MCF 10A (cell line): Measurements from ENCODE around the gene MEF2D. TPM values are rescaled to one million over a fixed set of nuclear protein-coding genes. Genes with fewer than 3 reads are reported as not detected.

Experiments used
- BruUV-seq: library from RNA; stranded (reverse); fragments of 400-500 nt; replicated peaks from 2 replicates; lab custom pipeline; 2021; lab: Mats Ljungman, UMichigan
- CTCF ChIA-PET: fragments of 300-600 bp; sonication (Branson Sonifier 250); formaldehyde crosslinking; extraction: SDS; loops from one replicate; lab custom pipeline; 2021; ENCODE audit warnings: antibody characterized with exemption, inconsistent platforms; lab: Yijun Ruan, JAX
- POLR2A ChIA-PET: fragments of 300-600, 350-650 bp; sonication (Branson Sonifier 250); formaldehyde crosslinking; extraction: SDS; loops from one replicate; lab custom pipeline; 2020; ENCODE audit warnings: antibody characterized with exemption, inconsistent platforms; lab: Yijun Ruan, JAX
- DNase-seq: peaks from one replicate; pipeline ENCODE4 v3.0.0-alpha.2; 2018; ENCODE audit not compliant: unreplicated experiment
- H3K27ac Mint-ChIP-seq: one replicate; pipeline ENCODE4 v1.8.0; 2022; ENCODE audit warnings: mild to moderate bottlenecking, low read depth, mixed read lengths; ENCODE audit not compliant: unreplicated experiment
- H3K27me3 Mint-ChIP-seq: one replicate; pipeline ENCODE4 v1.8.0; 2022; ENCODE audit warnings: mixed read lengths; ENCODE audit not compliant: insufficient read depth, unreplicated experiment
- H3K36me3 Mint-ChIP-seq: one replicate; pipeline ENCODE4 v1.8.0; 2022; ENCODE audit warnings: mild to moderate bottlenecking, moderate library complexity, mixed read lengths; ENCODE audit not compliant: insufficient read depth, unreplicated experiment
- H3K4me1 Mint-ChIP-seq: one replicate; pipeline ENCODE4 v1.8.0; 2022; ENCODE audit warnings: mixed read lengths; ENCODE audit not compliant: insufficient read depth, unreplicated experiment
- H3K4me3 Mint-ChIP-seq: one replicate; pipeline ENCODE4 v1.8.0; 2022; ENCODE audit warnings: mild to moderate bottlenecking, moderate library complexity, mixed read lengths; ENCODE audit not compliant: unreplicated experiment
- H3K9me3 Mint-ChIP-seq: one replicate; pipeline ENCODE4 v1.8.0; 2022; ENCODE audit warnings: mixed read lengths; ENCODE audit not compliant: unreplicated experiment
- CTCF ChIP-seq: fragments of 200-600 bp; IDR thresholded peaks from one replicate; pipeline ENCODE4 v1.8.0; 2022; ENCODE audit warnings: antibody characterized with exemption, mild to moderate bottlenecking; ENCODE audit not compliant: unreplicated experiment
- intact Hi-C: fragments of 100-400 bp; cut with micrococcal nuclease; formaldehyde crosslinking; loops from 2 replicates; pipeline ENCODE4 v1.14.1; 2022
- total RNA-seq: library from RNA; stranded (reverse); gene quantifications from 2 replicates; pipeline ENCODE4 v1.2.3, GENCODE V29; 2022

The MEF2D gene
- total RNA-seq, 1 experiment from 2014 or later = 113 TPM

- Mint-ChIP-seq H3K27ac (no peak overlapping the region), H3K27me3 (no peaks in the 10 kb centered on the region), H3K4me1 (no peaks in the 10 kb centered on the region), H3K4me3 (no peak overlapping the region), H3K9me3 (no peaks in the 10 kb centered on the region), H3K36me3 (peaks cover 21% of the 10 kb centered on the region)
- ChIA-PET POLR2A (interaction anchor here (0.6 kb wide), 1 partner anchor 31 kb away, joined by 3 read pairs; no protein-coding TSS in a partner anchor), CTCF (interaction anchor here (0.7 to 1.1 kb wide), 2 partner anchors 144 to 184 kb away, joined by 3 to 4 read pairs; no protein-coding TSS in a partner anchor)
- no TSS peak for BruUV-seq
- intact Hi-C loops = no loop called here
- no peak for DNase-seq
- no peak for TF ChIP-seq CTCF
Observed at GRCh38 chr1:156530006-156530405, 29.4 kb upstream of the MEF2D start.

GRCh38 chr1:156528875-156529425 is 28.4 kb upstream of the MEF2D start:
- H3K27ac Mint-ChIP-seq = no peak overlapping the region
- H3K4me1 Mint-ChIP-seq = no peaks in the 10 kb centered on the region
- intact Hi-C loops = no loop called here
- no peak for DNase-seq
- no peak for TF ChIP-seq CTCF
- H3K36me3 Mint-ChIP-seq = peaks cover 22% of the 10 kb centered on the region
- no peaks in the 10 kb centered on the region for H3K27me3 Mint-ChIP-seq
- CTCF ChIA-PET = interaction anchor here (0.6 to 1.7 kb wide), 7 partner anchors 27 to 143 kb away, joined by 3 to 5 read pairs (median 3); no protein-coding TSS in a partner anchor
- no peak overlapping the region for H3K4me3 Mint-ChIP-seq
- no TSS peak for BruUV-seq
- no peaks in the 10 kb centered on the region for H3K9me3 Mint-ChIP-seq
- POLR2A ChIA-PET = interaction anchor here (0.6 to 1.6 kb wide), 2 partner anchors 20 to 142 kb away, joined by 4 to 6 read pairs; no protein-coding TSS in a partner anchor

- H3K4me3 Mint-ChIP-seq = no peak overlapping the region
- no peaks in the 10 kb centered on the region for H3K9me3 Mint-ChIP-seq
- no peaks in the 10 kb centered on the region for H3K27me3 Mint-ChIP-seq
- ChIA-PET POLR2A (interaction anchor here (1.1 to 1.8 kb wide), 4 partner anchors 10 to 23 kb away, joined by 3 to 6 read pairs (median 5); no protein-coding TSS in a partner anchor), CTCF (interaction anchor here (0.6 to 1.7 kb wide), 8 partner anchors 11 to 142 kb away, joined by 3 to 5 read pairs (median 4); no protein-coding TSS in a partner anchor)
- no peak for DNase-seq
- BruUV-seq = no TSS peak
- intact Hi-C loops = no loop called here
- no peak overlapping the region for H3K27ac Mint-ChIP-seq
- peaks cover 22% of the 10 kb centered on the region for H3K36me3 Mint-ChIP-seq
- H3K4me1 Mint-ChIP-seq = no peaks in the 10 kb centered on the region
- no peak for TF ChIP-seq CTCF
Observed at GRCh38 chr1:156528231-156528630, 27.7 kb upstream of the MEF2D start.

- ChIA-PET POLR2A (interaction anchor here (1.1 to 1.8 kb wide), 4 partner anchors 10 to 24 kb away, joined by 3 to 6 read pairs (median 5); no protein-coding TSS in a partner anchor), CTCF (interaction anchor here (0.6 to 1.7 kb wide), 6 partner anchors 11 to 142 kb away, joined by 3 to 5 read pairs (median 4); no protein-coding TSS in a partner anchor)
- Mint-ChIP-seq H3K9me3 (no peaks in the 10 kb centered on the region), H3K27me3 (no peaks in the 10 kb centered on the region), H3K36me3 (peaks cover 22% of the 10 kb centered on the region), H3K4me3 (no peak overlapping the region), H3K27ac (no peak overlapping the region), H3K4me1 (no peaks in the 10 kb centered on the region)
- TF ChIP-seq CTCF = no peak
- no TSS peak for BruUV-seq
- intact Hi-C loops = no loop called here
- DNase-seq = no peak
Observed at GRCh38 chr1:156527584-156527983, 27.0 kb upstream of the MEF2D start.
